Measurements from ENCODE around the gene STRA6. TPM values are rescaled to one million over a fixed set of nuclear protein-coding genes. Genes with fewer than 3 reads are reported as not detected.

Gene STRA6
- total and polyA plus RNA-seq, 2 of the 8 experiments (the other 6 are each of a cell fraction or from before 2014, with no cell fraction given) = 9.3 to 14.5 TPM

DNA sequence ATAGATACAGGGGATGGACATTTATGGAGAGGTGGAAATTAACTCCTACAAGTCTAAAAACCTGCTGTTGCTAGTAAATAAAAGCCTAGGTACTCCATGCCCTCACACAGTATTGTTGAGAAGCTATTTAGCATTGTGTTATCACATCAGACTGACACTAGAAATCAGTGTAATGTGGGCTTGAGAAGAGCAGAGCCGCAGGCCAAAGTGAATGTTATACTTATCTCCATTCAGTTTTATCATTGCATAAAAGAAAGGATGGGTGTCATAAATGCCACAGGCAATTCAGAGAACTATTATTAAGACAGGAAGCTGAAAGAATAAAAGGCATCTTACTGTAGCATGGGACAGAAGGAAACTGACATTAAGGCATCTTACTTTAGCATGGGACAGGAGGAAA is 42.8 kb downstream of the STRA6 start:
- Histone ChIP-seq H2BK15ac (ENCODE audit: low read length) (no peak overlapping the region), H3K4me3 (ENCODE audit: extremely low read depth in 1 of 4, insufficient read depth in 2 of 4, low read depth in 3 of 4, low read length in 4 of 4) (no peak overlapping the region), H2BK5ac (ENCODE audit: low read depth, low read length) (no peak overlapping the region), H3K36me3 (ENCODE audit: control insufficient read depth in 2 of 4, insufficient read depth in 4 of 4, low read length in 3 of 4) (no peaks in the 10 kb centered on the region), H3K4me2 (ENCODE audit: insufficient read depth in 1 of 2, low read depth in 2 of 2, low read length in 2 of 2) (no peak overlapping the region), H4K20me1 (replicated peaks in 1 of 2; ENCODE audit: control insufficient read depth in 1 of 2, insufficient read depth in 2 of 2, low read length in 2 of 2) (no peaks in the 10 kb centered on the region), H3K9ac (replicated peaks in 1 of 4; ENCODE audit: extremely low read depth in 1 of 4, low read depth in 3 of 4, low read length in 3 of 4) (no peak overlapping the region), H3K56ac (replicated peaks; ENCODE audit: insufficient read length, low read depth, low read length) (no peak overlapping the region), H3K9me3 (ENCODE audit: insufficient read depth in 2 of 2, low read depth in 1 of 2, low read length in 1 of 2) (no peaks in the 10 kb centered on the region), H3K23ac (ENCODE audit: insufficient read length) (no peak overlapping the region), H3K4ac (replicated peaks; ENCODE audit: insufficient read length, low read depth, low read length) (no peak overlapping the region), H3K23me2 (ENCODE audit: low read depth, low read length) (no peaks in the 10 kb centered on the region), H4K5ac (ENCODE audit: insufficient read length, low read depth, low read length) (no peak overlapping the region), H2BK120ac (replicated peaks; ENCODE audit: low read depth, low read length) (no peak overlapping the region), H2AFZ (ENCODE audit: low read length) (no peak overlapping the region), H4K8ac (ENCODE audit: extremely low read depth, insufficient read depth, low read length) (no peak overlapping the region), H2BK12ac (ENCODE audit: low read depth, low read length) (no peak overlapping the region), H3K14ac (ENCODE audit: insufficient read length) (no peak overlapping the region), H3K27me3 (replicated peaks in 1 of 4; ENCODE audit: control insufficient read depth in 3 of 4, extremely low read depth in 1 of 4, insufficient read depth in 3 of 4, low read length in 3 of 4) (no peaks in the 10 kb centered on the region; a peak in 1 of 7 replicates), H2AK5ac (ENCODE audit: low read depth, low read length) (no peak overlapping the region), H3K4me1 (replicated peaks in 1 of 4; ENCODE audit: control insufficient read depth in 3 of 4, insufficient read depth in 4 of 4, low read length in 3 of 4) (peaks cover 0 to 2% (median 0%) of the 10 kb centered on the region in 4 experiments; a peak in 1 of 7 replicates), H3K18ac (ENCODE audit: extremely low read depth, low read length) (no peak overlapping the region), H3K79me2 (ENCODE audit: control insufficient read depth in 1 of 2, insufficient read depth in 2 of 2, low read length in 2 of 2) (no peaks in the 10 kb centered on the region), H2BK20ac (ENCODE audit: low read length) (no peak overlapping the region), H3K27ac (ENCODE audit: low read depth, low read length) (no peak overlapping the region), H4K91ac (replicated peaks; ENCODE audit: insufficient read length, low read length) (no peak overlapping the region), H3K79me1 (ENCODE audit: low read depth, low read length) (no peaks in the 10 kb centered on the region)
- DNase-seq (ENCODE audit: low read depth in 1 of 2, low spot score in 2 of 2) (no peak), FAIRE-seq (no peak)
- WGBS, 2 experiments (ENCODE audit: extremely low coverage in 1 of 2, insufficient coverage in 1 of 2, insufficient read length in 1 of 2, insufficient replicate concordance in 2 of 2, low coverage in 1 of 2, low lambda C conversion rate in 2 of 2, missing lambda C conversion rate in 1 of 2) = 88% methylated on average over 1 of the region's 1 CpG; no CpG with 5 or more reads in 1 of the 2 experiments
- CTCF ChIA-PET (ENCODE audit: partially characterized antibody) = interaction anchor here (0.9 to 1.4 kb wide), 3 partner anchors 10 to 63 kb away, joined by 3 to 4 read pairs (median 3); no protein-coding TSS in a partner anchor
- POLR2A ChIA-PET (ENCODE audit: partially characterized antibody) = interaction anchor here (0.5 kb wide), 2 partner anchors 10 to 13 kb away, joined by 3 to 5 read pairs; no protein-coding TSS in a partner anchor
- TF ChIP-seq KDM5A (IDR thresholded peaks at IDR 0.05; ENCODE audit: low read length) = no peak
- no peak for TF ChIP-seq SIRT6 (IDR thresholded peaks at IDR 0.05; ENCODE audit: low read length)
- TF ChIP-seq GABPA (IDR thresholded peaks at IDR 0.05; ENCODE audit: borderline replicate concordance, insufficient read depth, low read length) = no peak
- TF ChIP-seq, protein P1, sequence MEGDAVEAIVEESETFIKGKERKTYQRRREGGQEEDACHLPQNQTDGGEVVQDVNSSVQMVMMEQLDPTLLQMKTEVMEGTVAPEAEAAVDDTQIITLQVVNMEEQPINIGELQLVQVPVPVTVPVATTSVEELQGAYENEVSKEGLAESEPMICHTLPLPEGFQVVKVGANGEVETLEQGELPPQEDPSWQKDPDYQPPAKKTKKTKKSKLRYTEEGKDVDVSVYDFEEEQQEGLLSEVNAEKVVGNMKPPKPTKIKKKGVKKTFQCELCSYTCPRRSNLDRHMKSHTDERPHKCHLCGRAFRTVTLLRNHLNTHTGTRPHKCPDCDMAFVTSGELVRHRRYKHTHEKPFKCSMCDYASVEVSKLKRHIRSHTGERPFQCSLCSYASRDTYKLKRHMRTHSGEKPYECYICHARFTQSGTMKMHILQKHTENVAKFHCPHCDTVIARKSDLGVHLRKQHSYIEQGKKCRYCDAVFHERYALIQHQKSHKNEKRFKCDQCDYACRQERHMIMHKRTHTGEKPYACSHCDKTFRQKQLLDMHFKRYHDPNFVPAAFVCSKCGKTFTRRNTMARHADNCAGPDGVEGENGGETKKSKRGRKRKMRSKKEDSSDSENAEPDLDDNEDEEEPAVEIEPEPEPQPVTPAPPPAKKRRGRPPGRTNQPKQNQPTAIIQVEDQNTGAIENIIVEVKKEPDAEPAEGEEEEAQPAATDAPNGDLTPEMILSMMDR (IDR thresholded peaks at IDR 0.05; ENCODE audit: control extremely low read depth in 1 of 3, insufficient read depth in 1 of 3, low read depth in 1 of 3, low read length in 3 of 3) = no peak
- TF ChIP-seq SUZ12 (IDR thresholded peaks at IDR 0.05; ENCODE audit: low read length) = no peak
- TF ChIP-seq POLR2A (IDR thresholded peaks at IDR 0.05; ENCODE audit: control extremely low read depth in 1 of 2, low read depth in 2 of 2, low read length in 2 of 2) = no peak
- no peak for TF ChIP-seq EGR1 (IDR thresholded peaks at IDR 0.05; ENCODE audit: borderline replicate concordance, low read depth, low read length)

Data from H1 (cell line).